Measurements from ENCODE around the gene AKR1E2.

DNA sequence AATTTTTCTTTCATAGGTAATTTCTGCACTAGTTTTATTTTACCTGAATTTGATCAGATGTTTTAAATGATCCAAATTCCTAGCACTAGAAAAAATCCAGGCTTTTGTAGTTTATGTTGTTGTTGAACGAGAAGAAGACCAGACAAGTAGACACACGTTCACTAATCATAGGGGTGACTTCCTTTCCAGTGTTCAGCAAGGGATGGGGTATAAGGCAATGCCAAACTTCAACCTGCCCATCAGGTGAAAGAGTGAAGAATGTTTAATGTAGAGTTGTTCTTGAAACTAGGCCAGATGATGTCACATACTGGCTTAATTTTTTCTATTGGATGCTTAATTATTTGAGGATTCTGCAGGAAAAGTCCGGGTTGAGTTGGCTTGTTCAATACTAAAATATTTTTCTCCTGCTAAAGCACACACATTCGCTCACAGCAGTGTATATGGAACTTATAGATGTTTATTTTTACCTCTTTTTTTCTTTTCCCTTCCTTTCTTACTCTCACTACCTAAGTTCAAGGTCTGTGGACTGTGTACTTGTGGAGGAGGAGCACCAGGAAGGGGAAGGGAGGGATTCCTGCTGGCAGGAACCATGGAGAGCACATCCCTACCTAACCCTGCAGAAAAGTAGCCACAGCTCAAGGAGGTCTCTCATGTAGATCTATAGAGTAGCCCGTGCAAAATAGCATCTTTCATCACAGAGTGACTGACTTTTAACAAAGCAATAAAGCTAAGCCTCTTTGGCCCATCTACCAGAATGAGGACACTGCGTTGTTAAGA is 23.1 kb upstream of the AKR1E2 start:
- no peak for TF ChIP-seq FOXA1 (IDR thresholded peaks at IDR 0.05)
- no peak for TF ChIP-seq HDGF (IDR thresholded peaks at IDR 0.05; ENCODE audit: borderline replicate concordance)
- no peak for TF ChIP-seq ZNF384 (IDR thresholded peaks at IDR 0.05)
- no peak for TF ChIP-seq BHLHE40 (IDR thresholded peaks at IDR 0.05; ENCODE audit: borderline replicate concordance)

Data from HEK293T (cell line).